GM19043 (cell line): ENCODE results near the gene ADGRB3.
A peak's percentile ranks its signal among the peaks of the same experiment; 100 is the strongest.
"Not testable (repeated sequence)": the region's sequence is repeated elsewhere in the genome, so short reads cannot be mapped to it uniquely, and the experiment has no call there.

ENCODE experiments used
- ATAC-seq: cut with Tn5 transposase; IDR thresholded peaks from one replicate; pipeline ENCODE4 v1.9.1; 2021; ENCODE audit warnings: low read depth; ENCODE audit not compliant: unreplicated experiment

ADGRB3 gene

GRCh38 chr6:68774843-68775242 is 139.8 kb downstream of the ADGRB3 start:
- ATAC-seq: no peak

GRCh38 chr6:68776354-68776753 is 141.3 kb downstream of the ADGRB3 start:
- no peak for ATAC-seq

GRCh38 chr6:68777956-68778355 is 142.9 kb downstream of the ADGRB3 start:
- ATAC-seq: no peak

- ATAC-seq: no peak
Measured at GRCh38 chr6:68778356-68779020, 143.4 kb downstream of the ADGRB3 start.

GRCh38 chr6:68779366-68779765 is 144.3 kb downstream of the ADGRB3 start:
- no peak for ATAC-seq

- not testable (repeated sequence) for ATAC-seq
Measured at GRCh38 chr6:68790128-68790527, 155.0 kb downstream of the ADGRB3 start.

GRCh38 chr6:68814976-68815375 is 179.9 kb downstream of the ADGRB3 start:
- ATAC-seq: not testable (repeated sequence)

GRCh38 chr6:68826501-68826900 is 191.4 kb downstream of the ADGRB3 start:
- no peak for ATAC-seq

GRCh38 chr6:68834551-68834950 is 199.5 kb downstream of the ADGRB3 start:
- ATAC-seq: no peak

- ATAC-seq: no peak
Measured at GRCh38 chr6:68838571-68838970, 203.5 kb downstream of the ADGRB3 start.

GRCh38 chr6:68852791-68853190 is 217.7 kb downstream of the ADGRB3 start:
- ATAC-seq: no peak

GRCh38 chr6:68859233-68859632 is 224.2 kb downstream of the ADGRB3 start:
- no peak for ATAC-seq

- no peak for ATAC-seq
Measured at GRCh38 chr6:68868646-68869045, 233.6 kb downstream of the ADGRB3 start.

GRCh38 chr6:68873236-68873635 is 238.2 kb downstream of the ADGRB3 start:
- no peak for ATAC-seq

- ATAC-seq: no peak
Measured at GRCh38 chr6:68874747-68875146, 239.7 kb downstream of the ADGRB3 start.

- ATAC-seq: no peak
Measured at GRCh38 chr6:68875403-68875802, 240.3 kb downstream of the ADGRB3 start.

GRCh38 chr6:68876792-68877493 is 241.9 kb downstream of the ADGRB3 start:
- ATAC-seq: peak; percentile 73

GRCh38 chr6:68880050-68880813 is 245.2 kb downstream of the ADGRB3 start:
- ATAC-seq: no peak

GRCh38 chr6:68883325-68883724 is 248.2 kb downstream of the ADGRB3 start:
- ATAC-seq: not testable (repeated sequence)

- ATAC-seq: no peak
Measured at GRCh38 chr6:68891419-68891818, 256.3 kb downstream of the ADGRB3 start.

- ATAC-seq: no peak
Measured at GRCh38 chr6:68892452-68892851, 257.4 kb downstream of the ADGRB3 start.
